Measurements from ENCODE around the gene ALG3.

- TF ChIP-seq MAX (IDR thresholded peaks at IDR 0.05; ENCODE audit: insufficient read depth, insufficient read length) (no peak), CTCF (IDR thresholded peaks at IDR 0.05; ENCODE audit: extremely low read depth in 1 of 2, insufficient read depth in 1 of 2, low read depth in 1 of 2, low read length in 2 of 2) (no peak), JUN (IDR thresholded peaks at IDR 0.05; ENCODE audit: borderline replicate concordance, insufficient read depth, insufficient read length, low read depth) (no peak), EZH2 (IDR thresholded peaks at IDR 0.05; ENCODE audit: borderline replicate concordance, low read depth, low read length, severe bottlenecking) (peak; percentile 69), POLR2A (IDR thresholded peaks at IDR 0.05; ENCODE audit: low read depth, low read length) (no peak), POLR2AphosphoS5 (IDR thresholded peaks at IDR 0.05; ENCODE audit: insufficient read depth, low read depth, low read length) (no peak), GATA2 (IDR thresholded peaks at IDR 0.05; ENCODE audit: insufficient read depth, insufficient read length, low read depth, low read length) (no peak), MYC (IDR thresholded peaks at IDR 0.05; ENCODE audit: low read depth, low read length) (no peak), FOS (IDR thresholded peaks at IDR 0.05; ENCODE audit: borderline replicate concordance, insufficient read depth, low read length) (no peak)
These were observed 13.3 kb upstream of the ALG3 start for GRCh38 chr3:184261854-184262763.

All from endothelial cell of umbilical vein (primary cell).